ENCODE data around the gene KIT. TPM values are rescaled to one million over a fixed set of nuclear protein-coding genes. Genes with fewer than 3 reads are reported as not detected.

The KIT gene
- total and polyA plus RNA-seq, 10 of the 15 experiments (the other 5 are each of a cell fraction or from before 2014, with no cell fraction given): 0.01 to 0.03 TPM; not detected in 8

GRCh38 chr4:54783402-54784110, 125.8 kb downstream of the KIT start:
- Histone ChIP-seq H3K4me1 (ENCODE audit: control insufficient read depth, insufficient read depth, low read length) (no peaks in the 10 kb centered on the region; the same call in 1 of the 2 replicates), H3K4me2 (ENCODE audit: control insufficient read depth, insufficient read depth) (no peak overlapping the region), H3K9me3 (replicated peaks; ENCODE audit: control insufficient read depth, insufficient read depth, low read length) (no peaks in the 10 kb centered on the region), H3K79me2 (ENCODE audit: control insufficient read depth, insufficient read depth, low read length) (no peaks in the 10 kb centered on the region), H3K36me3 (ENCODE audit: control insufficient read depth in 2 of 2, insufficient read depth in 2 of 2, low read length in 1 of 2) (no peaks in the 10 kb centered on the region), H3K4me3 (no peak overlapping the region), H4K20me1 (ENCODE audit: control insufficient read depth, insufficient read depth) (no peaks in the 10 kb centered on the region), H3K27ac (ENCODE audit: control insufficient read depth, insufficient read depth) (no peak overlapping the region), H2AFZ (ENCODE audit: control insufficient read depth, low read depth, low read length) (no peak overlapping the region), H3K9ac (ENCODE audit: control insufficient read depth, insufficient read depth, low read length) (no peak overlapping the region), H3K27me3 (replicated peaks in 1 of 2; ENCODE audit: control insufficient read depth in 2 of 2, insufficient read depth in 2 of 2, low read length in 1 of 2) (no peaks in the 10 kb centered on the region)
- ChIA-PET CTCF (no interaction called here), RAD21 (ENCODE audit: unreplicated experiment) (no interaction called here), SMC1A (ENCODE audit: uncharacterized antibody, unreplicated experiment) (no interaction called here), POLR2A (no interaction called here)
- BruUV-seq (replicated peaks): no TSS peak
- in situ Hi-C loops (cut with MboI): no loop called here
- intact Hi-C loops (cut with micrococcal nuclease; ENCODE audit: unreplicated experiment): no loop called here
- 87% methylated on average over 7 of the region's 7 CpGs for WGBS (ENCODE audit: insufficient coverage, insufficient replicate concordance, low lambda C conversion rate, missing lambda C conversion rate)
- no peak for DNase-seq (ENCODE audit: low read depth, low spot score)
- ATAC-seq: no peak
- FAIRE-seq: no peak
- TF ChIP-seq IRF4 (IDR thresholded peaks at IDR 0.05; ENCODE audit: low read depth, low read length) (no peak), PAX5 (IDR thresholded peaks at IDR 0.05; ENCODE audit: borderline replicate concordance, low read depth, low read length) (no peak), CUX1 (IDR thresholded peaks at IDR 0.05; ENCODE audit: insufficient replicate concordance, low read depth, low read length) (no peak), CBFB (IDR thresholded peaks at IDR 0.05; ENCODE audit: low read depth) (no peak), ELK1 (IDR thresholded peaks at IDR 0.05; ENCODE audit: low read depth, low read length) (no peak), PRDM15 (CRISPR knock-in tag; IDR thresholded peaks at IDR 0.05) (no peak), FOXK2 (IDR thresholded peaks at IDR 0.05) (no peak), SREBF1 (IDR thresholded peaks at IDR 0.05; ENCODE audit: low read length) (no peak), ZNF592 (IDR thresholded peaks at IDR 0.05) (no peak)

Data from GM12878 (cell line).